ENCODE data around the gene FAHD2A.
"Not testable (repeated sequence)": the region's sequence is repeated elsewhere in the genome, so short reads cannot be mapped to it uniquely, and the experiment has no call there.

The FAHD2A gene

DNA sequence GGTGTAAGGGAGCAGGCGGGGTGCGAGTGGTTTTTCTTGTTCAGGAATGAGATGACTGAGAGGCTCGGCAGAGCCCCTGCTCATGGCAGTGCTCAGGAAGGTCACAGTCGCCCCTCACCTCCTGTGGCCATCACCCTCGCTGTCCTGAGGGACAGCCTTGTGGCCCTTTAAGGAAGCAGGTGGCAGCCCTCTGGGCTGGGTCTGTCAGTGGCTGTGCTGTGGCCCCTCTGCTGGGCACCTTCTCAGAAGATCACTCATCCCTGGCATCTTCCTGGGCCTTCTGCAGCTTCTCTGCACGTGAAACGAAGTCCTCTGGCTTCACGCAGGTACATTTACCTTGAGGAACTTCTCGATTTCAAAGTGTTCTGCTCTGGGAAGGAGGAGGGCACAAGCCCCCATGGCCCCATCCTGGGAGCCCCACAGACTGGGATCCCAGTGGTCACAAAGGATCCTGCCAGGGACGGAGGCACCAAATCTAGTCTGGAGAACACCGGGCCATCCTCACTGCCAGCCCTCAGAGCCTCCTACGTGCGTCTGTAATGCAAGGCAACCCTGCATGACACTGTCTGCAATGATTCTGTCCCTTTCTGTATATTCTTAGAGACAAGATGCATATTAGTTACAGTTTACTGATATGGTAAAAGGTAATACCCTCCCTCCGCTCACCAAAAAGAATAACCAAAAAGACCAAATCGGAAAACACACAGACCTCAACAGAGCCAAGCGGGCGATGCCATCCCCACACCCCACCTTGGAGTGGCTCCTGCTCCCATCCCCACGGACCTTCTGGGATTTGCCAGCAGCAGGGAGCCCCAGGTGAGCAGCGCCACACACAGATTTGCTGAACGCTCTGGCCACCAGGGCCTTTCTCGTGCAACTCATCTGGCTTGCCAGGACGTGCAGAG, 25.9 kb upstream of the FAHD2A start:
- no peak for DNase-seq

GRCh38 chr2:95377216-95378123, 25.0 kb upstream of the FAHD2A start:
- DNase-seq, result no peak

- DNase-seq, result not testable (repeated sequence)
Measured at GRCh38 chr2:95378281-95378680, 24.2 kb upstream of the FAHD2A start.

DNA sequence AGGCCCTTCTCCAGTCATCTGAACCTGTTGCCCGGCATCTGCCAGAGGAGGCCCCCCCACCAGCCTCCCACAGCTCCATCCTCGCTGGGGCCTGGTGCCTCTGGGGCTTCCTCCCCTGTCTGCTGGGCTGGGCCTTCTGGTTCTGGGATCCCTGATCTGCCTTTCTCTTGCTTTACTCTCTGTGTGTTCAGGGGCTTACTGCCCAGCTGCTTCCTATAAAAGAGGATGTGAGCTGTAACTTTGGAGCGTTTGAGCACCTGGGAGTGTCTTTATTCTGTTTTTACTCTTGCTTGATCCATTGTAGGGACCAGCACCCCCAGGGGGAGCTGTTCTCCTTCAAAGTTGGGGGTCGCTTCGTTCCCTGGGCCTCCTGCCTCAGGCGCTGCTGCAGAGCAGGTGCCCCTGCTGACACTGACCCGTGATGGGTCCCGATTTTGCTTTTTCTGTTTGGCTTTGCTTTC, 23.1 kb upstream of the FAHD2A start:
- DNase-seq, result no peak

DNA sequence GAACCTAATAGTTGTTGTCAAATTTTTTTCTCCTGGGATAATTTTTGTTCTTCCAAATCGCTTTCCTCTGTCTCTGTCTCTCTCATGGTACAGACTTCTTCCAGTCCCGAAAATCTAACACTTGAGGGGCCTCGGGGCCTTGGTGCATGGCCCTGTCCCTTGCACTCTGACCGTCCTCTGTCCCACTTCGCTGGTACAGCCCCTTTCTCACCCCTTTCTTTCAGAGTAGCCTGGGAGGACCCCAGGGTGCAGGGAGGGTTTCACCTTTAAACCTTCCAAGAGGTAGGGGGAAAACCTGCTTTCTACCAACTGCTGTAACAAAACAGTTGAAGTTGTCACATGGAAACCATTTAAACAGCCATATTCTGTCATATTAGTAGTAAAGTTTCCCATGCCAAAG, 22.2 kb upstream of the FAHD2A start:
- DNase-seq, result no peak

- DNase-seq, result no peak
Measured at GRCh38 chr2:95380731-95381130, 21.8 kb upstream of the FAHD2A start.

DNA sequence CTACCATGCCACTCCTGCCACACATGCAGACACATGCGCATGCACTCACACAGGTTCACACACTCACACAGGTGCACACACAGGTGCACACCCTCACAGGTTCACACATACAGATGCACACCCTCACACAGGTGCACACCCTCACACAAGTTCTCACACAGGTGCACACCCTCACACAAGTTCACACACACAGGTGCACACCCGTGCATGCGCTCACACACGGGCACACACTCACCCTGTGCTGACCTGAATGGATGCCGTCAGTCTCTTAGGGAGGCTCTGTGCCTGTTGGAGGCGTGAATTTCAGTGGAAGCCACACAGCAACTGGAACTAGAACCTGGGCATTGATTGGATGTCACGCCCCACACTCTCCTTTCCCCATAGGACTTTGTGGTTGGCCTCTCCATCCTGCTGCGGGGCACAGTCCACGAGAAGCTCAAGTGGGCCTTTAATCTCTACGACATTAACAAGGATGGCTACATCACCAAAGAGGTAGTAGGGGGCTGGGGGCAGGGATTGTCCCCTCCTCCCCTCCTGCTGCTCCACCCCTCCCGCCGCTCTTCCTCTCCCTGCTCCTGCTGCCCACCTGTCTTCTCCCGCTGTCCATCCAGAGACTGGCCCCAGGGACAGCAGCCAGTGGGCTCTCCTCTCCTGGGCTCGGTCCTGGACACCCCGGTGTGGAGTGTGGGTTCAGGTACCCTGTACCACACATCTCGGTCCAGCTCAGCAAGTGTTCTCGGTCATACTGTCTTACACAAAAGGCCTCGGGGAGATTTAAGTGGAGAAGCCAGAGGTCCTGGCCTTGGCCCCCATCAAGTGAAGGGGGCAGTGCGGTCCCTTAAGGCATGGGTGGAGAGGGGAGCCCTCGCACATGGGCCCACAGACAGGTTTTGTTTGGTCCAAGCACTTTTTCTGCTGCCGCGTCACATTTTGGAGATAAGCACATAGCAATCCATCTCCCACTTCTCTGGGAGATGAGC, 21.0 kb upstream of the FAHD2A start:
- no peak for DNase-seq

DNA sequence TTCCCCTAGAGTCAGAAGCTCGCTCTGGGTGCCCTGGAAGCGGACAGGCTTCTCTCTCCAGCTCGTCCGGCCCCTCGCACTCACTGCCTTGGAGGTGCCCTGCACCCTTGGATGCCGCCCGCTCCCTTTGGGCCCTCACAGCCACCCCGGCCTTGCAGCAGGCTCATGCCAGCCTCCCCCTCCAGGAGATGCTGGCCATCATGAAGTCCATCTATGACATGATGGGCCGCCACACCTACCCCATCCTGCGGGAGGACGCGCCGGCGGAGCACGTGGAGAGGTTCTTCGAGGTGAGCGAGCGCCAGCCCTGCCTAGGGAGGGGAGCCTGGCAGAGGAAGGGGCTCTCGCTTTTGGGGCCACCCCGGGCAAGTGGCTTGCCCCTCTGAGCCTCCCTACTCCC, 20.3 kb upstream of the FAHD2A start:
- no peak for DNase-seq

DNA sequence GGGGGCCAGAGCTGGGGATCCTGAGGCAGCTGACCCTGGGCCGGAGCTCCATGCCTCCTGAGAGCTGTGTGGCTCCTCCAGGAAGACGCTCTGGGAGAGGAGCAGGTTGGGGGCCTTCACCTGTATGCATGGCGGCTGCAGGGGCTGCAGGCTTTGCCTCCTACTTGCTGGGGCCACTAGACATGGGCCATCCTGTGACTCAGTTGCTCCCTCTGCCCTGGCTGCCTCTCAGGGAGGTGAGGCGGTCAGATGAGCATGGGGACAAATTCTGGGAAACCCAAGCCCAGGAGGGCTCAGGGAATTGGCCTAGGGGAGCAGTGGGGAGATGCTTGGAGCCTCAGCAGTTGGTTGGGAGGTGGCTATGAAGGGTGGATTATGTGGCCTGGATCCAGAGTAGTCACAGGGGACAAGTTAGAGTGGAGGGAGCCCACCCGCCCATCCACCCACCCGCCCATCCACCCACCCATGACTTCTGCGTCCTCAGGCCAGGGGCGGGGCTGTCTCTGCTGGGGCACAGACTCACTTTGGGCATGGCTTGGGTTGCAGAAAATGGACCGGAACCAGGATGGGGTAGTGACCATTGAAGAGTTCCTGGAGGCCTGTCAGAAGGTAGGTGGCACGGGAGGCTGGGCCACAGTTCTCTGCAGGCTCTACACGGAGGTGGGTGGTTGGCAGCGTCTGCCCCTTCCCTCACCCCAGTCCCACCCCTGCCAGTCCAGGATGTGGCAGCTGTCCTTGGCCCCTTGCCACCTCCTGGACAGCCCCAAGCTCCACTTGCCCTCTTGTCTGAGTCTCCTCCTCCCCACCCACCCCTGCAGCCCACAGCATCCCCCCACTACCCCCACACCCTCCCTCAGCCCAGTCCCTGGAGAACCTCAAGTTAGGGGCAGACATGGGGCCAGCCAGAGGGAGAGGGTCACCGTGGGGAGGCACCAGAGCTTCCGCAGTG, 19.5 kb upstream of the FAHD2A start:
- DNase-seq, result no peak

DNA sequence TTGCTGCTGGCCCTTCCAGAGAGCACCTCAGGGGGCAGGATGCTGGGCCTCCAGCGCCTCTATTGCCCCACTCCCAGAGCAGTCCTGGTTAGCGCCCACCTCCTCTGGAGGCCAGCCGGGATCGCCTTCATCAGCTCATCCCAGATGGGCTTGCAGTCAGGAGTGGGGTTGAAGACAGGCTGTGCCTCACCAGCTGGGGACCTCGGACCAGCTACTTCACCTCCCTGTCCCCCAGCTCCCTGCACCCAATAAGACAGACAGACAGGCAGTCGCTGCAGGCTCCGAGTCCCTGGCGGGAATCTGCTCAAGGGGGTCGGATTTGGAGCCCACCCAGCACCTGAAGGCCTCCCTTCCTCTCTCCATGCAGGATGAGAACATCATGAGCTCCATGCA, 18.9 kb upstream of the FAHD2A start:
- no peak for DNase-seq

DNA sequence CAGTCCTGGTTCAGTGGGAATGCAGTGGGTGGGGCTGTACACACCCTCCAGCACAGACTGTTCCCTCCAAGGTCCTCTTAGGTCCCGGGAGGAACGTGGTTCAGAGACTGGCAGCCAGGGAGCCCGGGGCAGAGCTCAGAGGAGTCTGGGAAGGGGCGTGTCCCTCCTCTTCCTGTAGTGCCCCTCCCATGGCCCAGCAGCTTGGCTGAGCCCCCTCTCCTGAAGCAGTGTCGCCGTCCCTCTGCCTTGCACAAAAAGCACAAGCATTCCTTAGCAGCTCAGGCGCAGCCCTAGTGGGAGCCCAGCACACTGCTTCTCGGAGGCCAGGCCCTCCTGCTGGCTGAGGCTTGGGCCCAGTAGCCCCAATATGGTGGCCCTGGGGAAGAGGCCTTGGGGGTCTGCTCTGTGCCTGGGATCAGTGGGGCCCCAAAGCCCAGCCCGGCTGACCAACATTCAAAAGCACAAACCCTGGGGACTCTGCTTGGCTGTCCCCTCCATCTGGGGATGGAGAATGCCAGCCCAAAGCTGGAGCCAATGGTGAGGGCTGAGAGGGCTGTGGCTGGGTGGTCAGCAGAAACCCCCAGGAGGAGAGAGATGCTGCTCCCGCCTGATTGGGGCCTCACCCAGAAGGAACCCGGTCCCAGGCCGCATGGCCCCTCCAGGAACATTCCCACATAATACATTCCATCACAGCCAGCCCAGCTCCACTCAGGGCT, 17.5 kb upstream of the FAHD2A start:
- DNase-seq, result no peak

- no peak for DNase-seq
Measured at GRCh38 chr2:95385570-95385984, 16.9 kb upstream of the FAHD2A start.

GRCh38 chr2:95386031-95386430, 16.5 kb upstream of the FAHD2A start:
- no peak for DNase-seq

- no peak for DNase-seq
Measured at GRCh38 chr2:95387358-95387757, 15.2 kb upstream of the FAHD2A start.

DNA sequence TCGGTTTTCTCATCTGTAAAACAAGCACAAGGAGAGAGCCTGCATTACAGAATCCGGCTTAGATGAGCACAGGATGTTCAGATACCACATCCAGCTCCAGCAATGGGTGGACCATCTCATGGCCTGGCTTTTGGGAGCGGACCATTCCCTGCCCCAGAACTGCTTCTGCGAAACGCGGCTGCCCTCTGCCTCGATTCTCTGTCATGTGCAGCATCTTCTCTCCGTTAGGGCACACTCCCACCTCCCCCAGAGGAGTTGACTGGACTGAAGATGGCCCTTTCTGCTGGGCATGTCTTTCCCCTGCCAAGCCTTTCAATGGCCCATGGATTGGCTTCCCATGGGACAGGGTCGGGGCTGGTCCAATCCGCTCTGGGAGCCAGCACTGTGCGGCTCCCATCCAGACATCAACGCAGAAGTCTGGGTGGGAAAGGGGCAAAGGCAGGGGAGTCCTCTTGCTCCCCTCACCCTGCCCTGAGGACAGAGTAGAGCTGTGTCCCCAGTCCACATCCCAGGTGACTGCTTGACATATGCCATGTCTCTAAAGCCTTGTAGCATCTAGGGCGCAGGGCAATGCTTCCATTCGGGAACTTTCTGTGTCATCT, 14.3 kb upstream of the FAHD2A start:
- no peak for DNase-seq

- no peak for DNase-seq
Measured at GRCh38 chr2:95388856-95389244, 13.7 kb upstream of the FAHD2A start.

DNA sequence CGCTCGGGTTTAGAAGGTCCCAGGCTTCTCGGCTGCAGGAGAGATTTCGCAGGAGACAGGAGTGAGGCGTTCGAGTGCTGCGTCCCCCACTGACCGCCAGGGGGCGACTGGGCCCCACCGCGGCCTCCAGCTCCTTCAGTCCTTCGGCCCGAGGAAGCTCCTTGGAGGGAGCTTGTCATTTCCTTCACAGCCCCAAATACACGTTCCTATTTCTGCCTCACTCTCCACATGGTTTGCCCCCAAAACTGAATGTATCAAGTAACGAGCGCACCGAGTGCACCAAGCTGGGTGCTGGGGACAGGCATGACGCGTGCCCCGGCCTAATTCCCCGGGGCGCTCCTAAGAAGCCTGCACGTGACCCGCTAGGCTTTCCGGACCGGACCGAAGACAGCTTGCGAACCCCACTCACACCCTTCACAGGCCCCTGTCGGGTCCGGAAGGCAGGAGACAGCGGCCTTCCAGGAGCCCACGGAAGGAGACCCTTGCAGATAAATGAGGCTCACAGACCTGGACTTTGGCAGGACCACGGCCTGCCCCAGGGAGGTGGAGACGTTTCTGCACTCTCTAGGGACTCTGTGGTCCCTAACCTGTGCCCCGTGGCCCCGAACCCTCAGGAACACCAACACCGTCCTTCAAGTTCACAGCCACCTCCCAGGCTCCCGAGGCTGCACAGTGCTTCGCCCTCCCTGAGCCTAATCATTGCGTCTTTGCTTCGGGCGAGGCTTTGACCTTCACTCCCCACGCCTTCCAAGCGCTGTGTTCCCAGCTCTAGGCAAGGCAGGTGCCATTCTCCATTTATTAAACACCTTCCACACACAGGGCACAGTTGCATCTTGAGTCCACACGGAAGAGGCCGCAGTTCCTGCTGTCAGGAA, 13.0 kb upstream of the FAHD2A start:
- peak in 3 of 5 experiments; percentile 32 to 57 (median 39) for DNase-seq

DNA sequence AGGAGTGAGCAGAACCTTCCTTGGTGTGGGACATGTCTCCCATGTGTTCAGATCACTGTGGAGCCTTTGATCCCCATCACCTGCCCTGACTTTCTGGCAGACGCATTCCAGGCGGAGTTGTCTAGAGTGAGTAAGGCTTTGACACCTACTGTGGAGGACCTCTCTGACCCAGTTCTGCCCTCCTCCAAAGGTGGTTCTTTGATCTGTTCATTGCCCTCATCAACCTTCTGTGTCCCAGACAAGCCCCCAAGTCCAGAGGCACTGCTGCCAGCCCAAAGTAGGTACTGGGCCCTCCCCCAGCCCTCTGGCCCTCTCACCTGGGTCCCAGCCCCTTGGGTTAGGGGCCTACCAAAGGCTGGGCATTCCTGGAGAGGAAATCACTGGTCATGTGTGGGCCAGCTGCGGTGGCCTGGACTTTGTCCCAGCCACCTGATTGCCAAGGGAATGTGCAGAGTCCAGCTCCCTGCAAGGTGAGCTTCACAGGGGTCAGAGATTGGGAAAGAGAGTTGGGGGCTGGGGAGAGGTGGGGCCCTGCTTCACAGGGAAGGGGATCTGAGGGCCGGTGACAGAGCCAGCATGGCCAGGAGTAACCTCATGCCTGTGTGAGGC, 12.1 kb upstream of the FAHD2A start:
- no peak for DNase-seq

All from T-helper 2 cell (primary cell).